H1 (cell line): ENCODE data around the gene PAXX. TPM values are rescaled to one million over a fixed set of nuclear protein-coding genes. Genes with fewer than 3 reads are reported as not detected.

ENCODE experiments used
- CTCF ChIA-PET: fragments of 300-600 bp; sonication (Branson Sonifier 250); formaldehyde crosslinking; loops from one replicate; lab custom pipeline; 2021; ENCODE audit not compliant: partially characterized antibody; lab: Charles Lee
- POLR2A ChIA-PET: fragments of 300-600 bp; sonication (Branson Sonifier 250); formaldehyde crosslinking; loops from one replicate; lab custom pipeline; 2021; ENCODE audit warnings: inconsistent platforms; ENCODE audit not compliant: partially characterized antibody; lab: Charles Lee
- DNase-seq, 2 experiments: peaks; one replicate each; pipeline versions ENCODE4 v3.0.0 to v3.0.0-alpha.2; 2010 to 2022; ENCODE audit warnings: low spot score in 2 of 2, low read depth in 1 of 2, mixed read lengths in 1 of 2
- FAIRE-seq: peaks from 2 replicates; lab custom pipeline; 2011; peaks lifted over from hg19 to GRCh38; lab: Jason Lieb, UNC
- H2AFZ ChIP-seq: 2 replicates; pipeline ENCODE4 v1.8.1; 2012; ENCODE audit warnings: low read length, inconsistent platforms
- H2AK5ac ChIP-seq: 2 replicates; pipeline ENCODE4 v1.6.1; 2013; ENCODE audit warnings: low read depth, low read length
- H2BK120ac ChIP-seq: replicated peaks from 2 replicates; pipeline ENCODE3; 2013; ENCODE audit warnings: low read depth, low read length, inconsistent platforms
- H2BK12ac ChIP-seq: 2 replicates; pipeline ENCODE4 v1.6.1; 2013; ENCODE audit warnings: low read depth, low read length
- H2BK15ac ChIP-seq: 2 replicates; pipeline ENCODE4 v1.6.1; 2013; ENCODE audit warnings: low read length
- H2BK20ac ChIP-seq: 2 replicates; pipeline ENCODE4 v1.6.1; 2013; ENCODE audit warnings: low read length
- H2BK5ac ChIP-seq: 2 replicates; pipeline ENCODE4 v1.6.1; 2013; ENCODE audit warnings: low read depth, low read length
- H3K14ac ChIP-seq: 2 replicates; pipeline ENCODE4 v1.6.1; 2013; ENCODE audit warnings: inconsistent platforms; ENCODE audit not compliant: insufficient read length
- H3K18ac ChIP-seq: 2 replicates; pipeline ENCODE4 v1.6.1; 2013; ENCODE audit warnings: low read length; ENCODE audit errors: extremely low read depth
- H3K23ac ChIP-seq: 2 replicates; pipeline ENCODE4 v1.6.1; 2013; ENCODE audit warnings: inconsistent platforms; ENCODE audit not compliant: insufficient read length
- H3K23me2 ChIP-seq: 2 replicates; pipeline ENCODE4 v1.6.1; 2013; ENCODE audit warnings: low read depth, low read length
- H3K27ac ChIP-seq: 2 replicates; pipeline ENCODE4 v1.6.1; 2011; ENCODE audit warnings: low read depth, low read length, inconsistent platforms
- H3K27me3 ChIP-seq, 4 experiments: replicated peaks in 1 of 4; 1 replicate in 1 of 4; 2 replicates in 3 of 4; pipeline versions ENCODE4 v1.6.1 to v1.8.1; 2011 to 2013; ENCODE audit warnings: low read length in 3 of 4, mild to moderate bottlenecking in 3 of 4, inconsistent platforms in 2 of 4, mixed read lengths in 2 of 4, moderate library complexity in 1 of 4; ENCODE audit not compliant: control insufficient read depth in 3 of 4, insufficient read depth in 3 of 4; ENCODE audit errors: extremely low read depth in 1 of 4
- H3K36me3 ChIP-seq, 4 experiments: 2 replicates each; pipeline versions ENCODE4 v1.6.1 to v1.8.1; 2011 to 2013; ENCODE audit warnings: mild to moderate bottlenecking in 4 of 4, low read length in 3 of 4, moderate library complexity in 2 of 4, control low read depth in 1 of 4, inconsistent platforms in 1 of 4; ENCODE audit not compliant: insufficient read depth in 4 of 4, control insufficient read depth in 2 of 4
- H3K4ac ChIP-seq: replicated peaks from 2 replicates; pipeline ENCODE3; 2013; ENCODE audit warnings: low read length, low read depth, mixed read lengths, inconsistent platforms; ENCODE audit not compliant: insufficient read length
- H3K4me1 ChIP-seq, 4 experiments: replicated peaks in 1 of 4; 1 replicate in 1 of 4; 2 replicates in 3 of 4; pipeline versions ENCODE4 v1.6.1 to v1.8.1; 2011 to 2013; ENCODE audit warnings: low read length in 3 of 4, inconsistent platforms in 2 of 4, mixed read lengths in 1 of 4; ENCODE audit not compliant: insufficient read depth in 4 of 4, control insufficient read depth in 3 of 4
- H3K4me2 ChIP-seq, 2 experiments: 2 replicates each; pipeline versions ENCODE4 v1.6.1 to v1.8.1; 2011 to 2013; ENCODE audit warnings: low read depth in 2 of 2, low read length in 2 of 2, control low read depth in 1 of 2, inconsistent platforms in 1 of 2, mild to moderate bottlenecking in 1 of 2; ENCODE audit not compliant: insufficient read depth in 1 of 2
- H3K4me3 ChIP-seq, 4 experiments: fragments of 200-600, 300-600 bp in 1 of 4; sonication (generic), shearing (Covaris generic), sonication (Bioruptor Twin) in 1 of 4; 2 replicates each; pipeline versions ENCODE4 v1.5.1 to v1.8.1; 2011 to 2016; ENCODE audit warnings: low read length in 4 of 4, low read depth in 3 of 4, control low read depth in 2 of 4, inconsistent platforms in 2 of 4, mild to moderate bottlenecking in 2 of 4, mixed read lengths in 1 of 4, moderate library complexity in 1 of 4; ENCODE audit not compliant: insufficient read depth in 2 of 4; ENCODE audit errors: extremely low read depth in 1 of 4
- H3K56ac ChIP-seq: replicated peaks from 2 replicates; pipeline ENCODE3; 2013; ENCODE audit warnings: low read depth, mild to moderate bottlenecking, mixed read lengths, low read length, inconsistent platforms; ENCODE audit not compliant: insufficient read length
- H3K79me1 ChIP-seq: 2 replicates; pipeline ENCODE4 v1.6.1; 2013; ENCODE audit warnings: low read depth, low read length, control low read depth
- H3K79me2 ChIP-seq, 2 experiments: 2 replicates each; pipeline versions ENCODE4 v1.6.1 to v1.8.1; 2012 to 2013; ENCODE audit warnings: low read length in 2 of 2, mild to moderate bottlenecking in 2 of 2, inconsistent platforms in 1 of 2; ENCODE audit not compliant: insufficient read depth in 2 of 2, control insufficient read depth in 1 of 2
- H3K9ac ChIP-seq, 4 experiments: replicated peaks in 1 of 4; 1 replicate in 1 of 4; 2 replicates in 3 of 4; pipeline versions ENCODE4 v1.6.1 to v1.8.1; 2011 to 2013; ENCODE audit warnings: low read depth in 3 of 4, low read length in 3 of 4, control low read depth in 2 of 4, mild to moderate bottlenecking in 2 of 4, moderate library complexity in 2 of 4, inconsistent platforms in 1 of 4; ENCODE audit errors: extremely low read depth in 1 of 4
- H3K9me3 ChIP-seq, 2 experiments: 2 replicates each; pipeline versions ENCODE4 v1.6.1 to v1.8.1; 2012 to 2013; ENCODE audit warnings: mild to moderate bottlenecking in 2 of 2, moderate library complexity in 2 of 2, control low read depth in 1 of 2, inconsistent platforms in 1 of 2, low read depth in 1 of 2, low read length in 1 of 2, mixed read lengths in 1 of 2; ENCODE audit not compliant: insufficient read depth in 2 of 2
- H4K20me1 ChIP-seq, 2 experiments: replicated peaks in 1 of 2; 2 replicates each; pipeline versions ENCODE3 to v1.8.1; 2011 to 2013; ENCODE audit warnings: inconsistent platforms in 2 of 2, low read length in 2 of 2, mild to moderate bottlenecking in 1 of 2; ENCODE audit not compliant: insufficient read depth in 2 of 2, control insufficient read depth in 1 of 2
- H4K5ac ChIP-seq: 2 replicates; pipeline ENCODE4 v1.6.1; 2013; ENCODE audit warnings: low read length, low read depth, mixed read lengths, inconsistent platforms; ENCODE audit not compliant: insufficient read length
- H4K8ac ChIP-seq: 2 replicates; pipeline ENCODE4 v1.8.0; 2013; ENCODE audit warnings: mild to moderate bottlenecking, moderate library complexity, low read length, inconsistent platforms; ENCODE audit not compliant: insufficient read depth; ENCODE audit errors: extremely low read depth
- H4K91ac ChIP-seq: replicated peaks from 2 replicates; pipeline ENCODE3; 2013; ENCODE audit warnings: low read length, mixed read lengths, inconsistent platforms; ENCODE audit not compliant: insufficient read length
- EZH2 ChIP-seq: fragments of 200-600 bp; sonication (generic); IDR thresholded peaks from 2 replicates; pipeline ENCODE4 v1.7.1; 2012; ENCODE audit warnings: low read depth, mild to moderate bottlenecking, moderate library complexity, low read length, inconsistent platforms; ENCODE audit not compliant: severe bottlenecking
- POLR2A ChIP-seq, 2 experiments: IDR thresholded peaks; 1 replicate in 1 of 2; 2 replicates in 1 of 2; pipeline ENCODE4 v1.6.1; 2011; ENCODE audit warnings: low read depth in 2 of 2, low read length in 2 of 2, mild to moderate bottlenecking in 2 of 2; ENCODE audit errors: control extremely low read depth in 1 of 2
- SIN3A ChIP-seq, 2 experiments: IDR thresholded peaks in 1 of 2; conservative IDR thresholded peaks in 1 of 2; 2 replicates each; pipeline ENCODE4 v1.6.1; 2011 to 2012; ENCODE audit warnings: low read length in 2 of 2, improper control_type of control experiment in 1 of 2, low read depth in 1 of 2, mild to moderate bottlenecking in 1 of 2
- WGBS, 2 experiments: shearing (Covaris generic) in 1 of 2; methylation state at CpG; one replicate each; pipeline versions ENCODE4 v1.1.6 to v1.1.7; 2013 to 2015; ENCODE audit warnings: low lambda C conversion rate in 2 of 2, mixed read lengths in 2 of 2, inconsistent platforms in 1 of 2, low coverage in 1 of 2, missing lambda C conversion rate in 1 of 2; ENCODE audit not compliant: insufficient replicate concordance in 2 of 2, insufficient coverage in 1 of 2, insufficient read length in 1 of 2; ENCODE audit errors: extremely low coverage in 1 of 2, missing lambda C conversion rate in 1 of 2; 5-methylcytosine and 5-hydroxymethylcytosine counted together
- polyA plus RNA-seq, 7 experiments: library from polyadenylated mRNA; depleted of rRNA in 3 of 7; stranded (reverse) in 5 of 7; unstranded in 2 of 7; fragments of >200 nt in 5 of 7; fragments of 200-250 nt in 2 of 7; gene quantifications; 1 replicate in 5 of 7; 2 replicates in 1 of 7; 4 replicates in 1 of 7; pipeline versions ENCODE4 v1.2.1 to v1.2.3, GENCODE V29; 2011 to 2013; ENCODE audit warnings: missing spikeins in 2 of 7, mixed read lengths in 2 of 7
- total RNA-seq: library from RNA; stranded (reverse); fragmentation: NEBNext Ultra II Directional; extraction: Animal tissue kit (Norgen Biotek cat#: 25700); gene quantifications from 2 replicates; pipeline ENCODE4 v1.2.1, GENCODE V29; 2021

The PAXX gene
- total and polyA plus RNA-seq, 2 of the 8 experiments (the other 6 are each of a cell fraction or from before 2014, with no cell fraction given), result 43.4 to 45.9 TPM

DNA sequence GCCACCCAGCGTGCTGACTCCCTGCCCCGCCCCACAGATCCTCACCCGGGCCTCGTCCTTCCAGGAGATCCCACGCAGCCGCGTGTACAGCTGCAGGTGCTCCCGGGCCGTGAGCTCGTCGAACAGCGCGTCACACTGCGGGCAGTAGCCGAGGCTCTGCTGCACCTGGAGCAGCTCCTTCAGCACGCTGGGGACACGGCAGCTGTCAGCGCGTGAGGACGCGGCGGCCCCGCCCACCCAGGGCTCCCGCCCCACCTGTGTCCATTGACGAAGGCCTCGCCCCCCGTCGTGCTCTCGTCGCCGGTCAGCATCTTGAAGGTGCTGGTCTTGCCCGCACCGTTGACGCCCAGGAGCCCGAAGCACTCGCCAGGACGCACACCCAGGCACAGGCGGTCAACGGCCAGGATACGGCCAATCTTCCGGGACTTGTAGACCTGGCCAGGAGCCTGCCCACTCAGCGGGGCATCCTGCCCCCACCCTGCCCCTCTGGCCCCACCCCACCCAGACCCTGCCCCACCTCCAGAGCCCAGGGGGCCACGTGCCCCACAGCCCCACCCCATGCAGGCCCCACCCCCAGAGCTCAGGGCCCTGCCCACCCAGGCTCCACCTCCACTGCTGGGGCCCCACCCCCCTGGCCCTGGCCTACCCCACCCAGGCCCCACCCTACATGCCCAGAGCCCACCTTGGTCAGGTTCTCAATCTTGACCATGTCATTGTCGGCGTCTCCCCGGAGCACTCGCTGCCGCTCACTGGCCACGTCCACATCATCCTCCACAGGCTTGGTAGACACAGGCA lies 17.9 kb downstream of the PAXX start:
- Histone ChIP-seq H3K79me1 (no peaks in the 10 kb centered on the region), H3K56ac (no peak overlapping the region), H2BK20ac (no peak overlapping the region), H3K4ac (no peak overlapping the region), H3K18ac (no peak overlapping the region), H3K4me3 (no peak overlapping the region), H4K5ac (no peak overlapping the region), H3K23me2 (no peaks in the 10 kb centered on the region; the same call in 1 of the 2 replicates), H2BK12ac (no peak overlapping the region), H3K23ac (no peak overlapping the region), H2BK120ac (no peak overlapping the region), H4K91ac (no peak overlapping the region), H2BK5ac (no peak overlapping the region; the same call in 1 of the 2 replicates), H3K4me2 (no peak overlapping the region), H3K27ac (no peak overlapping the region), H3K4me1 (peaks cover 0 to 4% (median under 1%) of the 10 kb centered on the region in 4 experiments; a peak in 2 of 7 replicates), H2AFZ (no peak overlapping the region), H2AK5ac (no peak overlapping the region), H2BK15ac (no peak overlapping the region), H4K8ac (no peak overlapping the region), H3K9ac (no peak overlapping the region), H3K14ac (no peak overlapping the region), H3K36me3 (peaks cover 0 to 2% (median 0%) of the 10 kb centered on the region in 4 experiments; a peak in 1 of 8 replicates), H3K79me2 (no peaks in the 10 kb centered on the region), H3K27me3 (no peaks in the 10 kb centered on the region), H4K20me1 (no peaks in the 10 kb centered on the region), H3K9me3 (peaks cover 0 to 16% of the 10 kb centered on the region in 2 experiments; a peak in 1 of 4 replicates)
- WGBS, 2 experiments, result 91% methylated on average over 17 of the region's 49 CpGs; no CpG with 5 or more reads in 1 of the 2 experiments
- no peak for DNase-seq
- TF ChIP-seq SIN3A (conservative IDR thresholded peaks at IDR 0.05 in 1 of 2, IDR thresholded peaks at IDR 0.05 in 1 of 2; ENCODE audit: low read depth in 1 of 2, low read length in 2 of 2) (no peak), POLR2A (IDR thresholded peaks at IDR 0.05; ENCODE audit: control extremely low read depth in 1 of 2, low read depth in 2 of 2, low read length in 2 of 2) (no peak), EZH2 (no peak)
- ChIA-PET CTCF (interaction anchor here (1.2 to 2.2 kb wide), 3 partner anchors 17 to 32 kb away, joined by 5 to 12 read pairs (median 7); no protein-coding TSS in a partner anchor), POLR2A (no interaction called here)
- FAIRE-seq, result no peak
